HG03045 (cell line): ENCODE results near the gene RASD1.

Experiments used
- ATAC-seq: cut with Tn5 transposase; IDR thresholded peaks from one replicate; pipeline ENCODE4 v1.9.1; 2021; ENCODE audit warnings: mild to moderate bottlenecking, moderate library complexity; ENCODE audit not compliant: unreplicated experiment

The RASD1 gene

GRCh38 chr17:17511881-17512858 is 16.0 kb upstream of the RASD1 start:
- ATAC-seq, result no peak

GRCh38 chr17:17511293-17511741 is 15.1 kb upstream of the RASD1 start:
- ATAC-seq, result no peak

GRCh38 chr17:17510456-17511292 is 14.5 kb upstream of the RASD1 start:
- ATAC-seq, result no peak

- no peak for ATAC-seq
Observed at GRCh38 chr17:17509601-17510425, 13.6 kb upstream of the RASD1 start.

GRCh38 chr17:17508646-17509591 is 12.7 kb upstream of the RASD1 start:
- ATAC-seq, result no peak

- ATAC-seq, result no peak
Observed at GRCh38 chr17:17508019-17508535, 11.9 kb upstream of the RASD1 start.

GRCh38 chr17:17507465-17508011 is 11.3 kb upstream of the RASD1 start:
- no peak for ATAC-seq

GRCh38 chr17:17506893-17507464 is 10.8 kb upstream of the RASD1 start:
- ATAC-seq, result no peak

GRCh38 chr17:17506181-17506741 is 10.1 kb upstream of the RASD1 start:
- ATAC-seq, result no peak

- ATAC-seq, result no peak
Observed at GRCh38 chr17:17505610-17506171, 9.5 kb upstream of the RASD1 start.

- no peak for ATAC-seq
Observed at GRCh38 chr17:17505151-17505550, 9.0 kb upstream of the RASD1 start.

- ATAC-seq, result no peak
Observed at GRCh38 chr17:17504341-17505140, 8.3 kb upstream of the RASD1 start.

- ATAC-seq, result no peak
Observed at GRCh38 chr17:17503566-17504130, 7.5 kb upstream of the RASD1 start.

GRCh38 chr17:17502741-17503565 is 6.8 kb upstream of the RASD1 start:
- no peak for ATAC-seq

GRCh38 chr17:17500999-17501605 is 4.9 kb upstream of the RASD1 start:
- ATAC-seq, result no peak
